ENCODE data around the gene ATF7.

Gene ATF7

GRCh38 chr12:53539526-53539925 is 86.7 kb downstream of the ATF7 start:
- 0 out of 2 replicates have a peak, but pooled peaks cover 6% of the 10 kb centered on the region for H3F3A ChIP-seq (ENCODE audit: insufficient read depth, low read length)
- H3K36me3 ChIP-seq (ENCODE audit: insufficient read depth, low read length): peaks cover 25% of the 10 kb centered on the region
- no peak for TF ChIP-seq EZH2 (IDR thresholded peaks at IDR 0.05; ENCODE audit: borderline replicate concordance, low read length)

DNA sequence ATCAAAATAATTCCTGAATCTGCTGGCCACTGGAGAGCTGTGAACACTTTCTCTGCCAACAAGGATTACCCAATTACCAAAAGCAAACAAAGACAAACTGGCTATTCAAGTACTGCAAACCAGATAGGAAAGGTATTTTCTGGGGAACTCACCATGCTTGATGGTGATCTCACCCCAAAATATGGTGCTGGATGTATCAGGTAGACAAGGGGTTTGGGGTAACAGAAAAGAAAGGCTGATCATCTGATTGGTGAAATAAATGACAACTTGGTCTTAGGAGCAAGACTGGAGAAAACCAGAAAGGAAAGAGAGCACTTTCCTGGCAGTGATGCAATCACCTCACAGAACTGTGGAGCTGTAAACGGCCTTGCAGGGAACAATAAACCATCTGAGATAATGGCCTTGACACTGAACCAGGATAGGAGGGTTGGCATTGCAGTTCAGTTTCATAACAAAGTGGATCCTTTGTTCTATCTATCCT is 87.9 kb downstream of the ATF7 start:
- no peak for TF ChIP-seq EZH2 (IDR thresholded peaks at IDR 0.05; ENCODE audit: borderline replicate concordance, low read length)
- TF ChIP-seq, protein P1, sequence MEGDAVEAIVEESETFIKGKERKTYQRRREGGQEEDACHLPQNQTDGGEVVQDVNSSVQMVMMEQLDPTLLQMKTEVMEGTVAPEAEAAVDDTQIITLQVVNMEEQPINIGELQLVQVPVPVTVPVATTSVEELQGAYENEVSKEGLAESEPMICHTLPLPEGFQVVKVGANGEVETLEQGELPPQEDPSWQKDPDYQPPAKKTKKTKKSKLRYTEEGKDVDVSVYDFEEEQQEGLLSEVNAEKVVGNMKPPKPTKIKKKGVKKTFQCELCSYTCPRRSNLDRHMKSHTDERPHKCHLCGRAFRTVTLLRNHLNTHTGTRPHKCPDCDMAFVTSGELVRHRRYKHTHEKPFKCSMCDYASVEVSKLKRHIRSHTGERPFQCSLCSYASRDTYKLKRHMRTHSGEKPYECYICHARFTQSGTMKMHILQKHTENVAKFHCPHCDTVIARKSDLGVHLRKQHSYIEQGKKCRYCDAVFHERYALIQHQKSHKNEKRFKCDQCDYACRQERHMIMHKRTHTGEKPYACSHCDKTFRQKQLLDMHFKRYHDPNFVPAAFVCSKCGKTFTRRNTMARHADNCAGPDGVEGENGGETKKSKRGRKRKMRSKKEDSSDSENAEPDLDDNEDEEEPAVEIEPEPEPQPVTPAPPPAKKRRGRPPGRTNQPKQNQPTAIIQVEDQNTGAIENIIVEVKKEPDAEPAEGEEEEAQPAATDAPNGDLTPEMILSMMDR (IDR thresholded peaks at IDR 0.05; ENCODE audit: low read length): no peak
- Histone ChIP-seq H3K4me1 (ENCODE audit: insufficient read depth, low read length, severe bottlenecking) (no peaks in the 10 kb centered on the region), H3F3A (ENCODE audit: insufficient read depth, low read length) (no peaks in the 10 kb centered on the region), H4K20me1 (ENCODE audit: insufficient read depth, low read length) (no peaks in the 10 kb centered on the region), H3K27me3 (ENCODE audit: insufficient read depth, low read length) (no peaks in the 10 kb centered on the region), H3K4me3 (ENCODE audit: low read depth, low read length, poor library complexity, severe bottlenecking) (no peak overlapping the region), H3K79me2 (ENCODE audit: insufficient read depth, low read length) (no peaks in the 10 kb centered on the region), H3K27ac (ENCODE audit: low read depth, low read length, poor library complexity, severe bottlenecking) (no peak overlapping the region), H3K9me2 (ENCODE audit: low read depth, low read length) (no peaks in the 10 kb centered on the region), H3K9me3 (ENCODE audit: low read length) (no peaks in the 10 kb centered on the region), H3K36me3 (ENCODE audit: insufficient read depth, low read length) (peaks cover 36% of the 10 kb centered on the region), H3K4me2 (ENCODE audit: low read length) (no peak overlapping the region), H3K9ac (ENCODE audit: low read length) (no peak overlapping the region), H2AFZ (ENCODE audit: low read length) (no peak overlapping the region)

More at GRCh38 chr12:53539526-53539925, 86.7 kb downstream of the ATF7 start:
- H3K79me2 ChIP-seq (ENCODE audit: insufficient read depth, low read length): no peaks in the 10 kb centered on the region
- H3K4me2 ChIP-seq (ENCODE audit: low read length): no peak overlapping the region
- H3K9ac ChIP-seq (ENCODE audit: low read length): no peak overlapping the region
- H2AFZ ChIP-seq (ENCODE audit: low read length): no peak overlapping the region
- no peaks in the 10 kb centered on the region for H3K27me3 ChIP-seq (ENCODE audit: insufficient read depth, low read length)
- no peaks in the 10 kb centered on the region for H4K20me1 ChIP-seq (ENCODE audit: insufficient read depth, low read length)
- no peak overlapping the region for H3K4me3 ChIP-seq (ENCODE audit: low read depth, low read length, poor library complexity, severe bottlenecking)
- H3K9me3 ChIP-seq (ENCODE audit: low read length): no peaks in the 10 kb centered on the region
- no peak overlapping the region for H3K27ac ChIP-seq (ENCODE audit: low read depth, low read length, poor library complexity, severe bottlenecking)
- no peaks in the 10 kb centered on the region for H3K9me2 ChIP-seq (ENCODE audit: low read depth, low read length)
- peaks cover 8% of the 10 kb centered on the region for H3K4me1 ChIP-seq (ENCODE audit: insufficient read depth, low read length, severe bottlenecking)

DNA sequence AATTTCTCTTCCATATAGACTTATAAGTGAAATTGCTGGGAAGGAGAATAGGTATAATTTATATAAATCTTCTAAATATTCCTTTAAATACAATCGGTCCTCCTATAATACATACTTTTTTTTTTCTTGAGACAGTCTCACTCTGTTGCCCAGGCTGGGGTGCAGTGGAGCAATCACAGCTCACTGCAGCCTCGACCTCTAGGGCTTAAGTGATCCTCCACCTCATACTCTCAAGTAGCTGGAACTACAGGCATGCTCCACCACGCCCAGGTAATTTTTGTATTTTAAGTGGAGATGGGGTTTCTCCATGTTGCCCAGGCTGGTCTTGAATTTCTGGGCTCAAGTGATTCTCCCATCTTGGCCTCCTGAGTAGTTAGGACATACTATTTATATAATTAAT is 89.2 kb downstream of the ATF7 start:
- Histone ChIP-seq H3K9me2 (ENCODE audit: low read depth, low read length) (no peaks in the 10 kb centered on the region), H3K27me3 (ENCODE audit: insufficient read depth, low read length) (no peaks in the 10 kb centered on the region), H3K9me3 (ENCODE audit: low read length) (no peaks in the 10 kb centered on the region), H3K36me3 (ENCODE audit: insufficient read depth, low read length) (peaks cover 41% of the 10 kb centered on the region), H4K20me1 (ENCODE audit: insufficient read depth, low read length) (no peaks in the 10 kb centered on the region), H3K4me3 (ENCODE audit: low read depth, low read length, poor library complexity, severe bottlenecking) (no peak overlapping the region), H3K4me2 (ENCODE audit: low read length) (no peak overlapping the region), H3K79me2 (ENCODE audit: insufficient read depth, low read length) (no peaks in the 10 kb centered on the region), H3K27ac (ENCODE audit: low read depth, low read length, poor library complexity, severe bottlenecking) (no peak overlapping the region), H3F3A (ENCODE audit: insufficient read depth, low read length) (no peaks in the 10 kb centered on the region), H3K4me1 (ENCODE audit: insufficient read depth, low read length, severe bottlenecking) (no peaks in the 10 kb centered on the region), H2AFZ (ENCODE audit: low read length) (no peak overlapping the region), H3K9ac (ENCODE audit: low read length) (no peak overlapping the region)
- TF ChIP-seq, protein P1 (IDR thresholded peaks at IDR 0.05; ENCODE audit: low read length): no peak
- no peak for TF ChIP-seq EZH2 (IDR thresholded peaks at IDR 0.05; ENCODE audit: borderline replicate concordance, low read length)

DNA sequence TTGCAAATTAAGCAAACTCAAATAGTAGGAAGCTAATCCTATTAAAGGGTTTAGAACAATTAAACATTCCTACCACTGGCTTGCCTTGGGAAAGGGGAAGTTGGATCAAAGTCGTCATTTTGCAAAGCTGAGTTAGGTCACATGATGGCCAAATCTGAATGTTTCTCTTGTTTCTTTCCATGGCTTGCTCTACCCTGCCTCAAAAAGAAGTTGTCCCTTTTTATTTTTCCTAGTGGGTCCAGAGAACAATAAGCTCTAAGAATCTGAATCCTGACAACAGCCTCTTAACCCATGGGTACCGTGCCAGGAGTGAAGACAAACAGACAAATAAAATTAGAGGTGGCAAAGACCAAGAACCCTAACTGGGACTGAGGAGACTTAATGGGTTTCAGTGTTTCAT is 92.7 kb downstream of the ATF7 start:
- Histone ChIP-seq H3K27me3 (ENCODE audit: insufficient read depth, low read length) (no peaks in the 10 kb centered on the region), H3K4me2 (ENCODE audit: low read length) (no peak overlapping the region), H3K27ac (ENCODE audit: low read depth, low read length, poor library complexity, severe bottlenecking) (no peak overlapping the region), H3K79me2 (ENCODE audit: insufficient read depth, low read length) (no peaks in the 10 kb centered on the region), H3K9ac (ENCODE audit: low read length) (no peak overlapping the region), H3K4me1 (ENCODE audit: insufficient read depth, low read length, severe bottlenecking) (no peaks in the 10 kb centered on the region), H3K36me3 (ENCODE audit: insufficient read depth, low read length) (peaks cover 54% of the 10 kb centered on the region), H3F3A (ENCODE audit: insufficient read depth, low read length) (no peaks in the 10 kb centered on the region), H2AFZ (ENCODE audit: low read length) (no peak overlapping the region), H4K20me1 (ENCODE audit: insufficient read depth, low read length) (no peaks in the 10 kb centered on the region), H3K9me2 (ENCODE audit: low read depth, low read length) (no peaks in the 10 kb centered on the region), H3K4me3 (ENCODE audit: low read depth, low read length, poor library complexity, severe bottlenecking) (no peak overlapping the region), H3K9me3 (ENCODE audit: low read length) (no peaks in the 10 kb centered on the region)
- no peak for TF ChIP-seq EZH2 (IDR thresholded peaks at IDR 0.05; ENCODE audit: borderline replicate concordance, low read length)
- TF ChIP-seq, protein P1 (IDR thresholded peaks at IDR 0.05; ENCODE audit: low read length): no peak
